ENCODE results near the gene ST6GALNAC3.

ST6GALNAC3 gene

DNA sequence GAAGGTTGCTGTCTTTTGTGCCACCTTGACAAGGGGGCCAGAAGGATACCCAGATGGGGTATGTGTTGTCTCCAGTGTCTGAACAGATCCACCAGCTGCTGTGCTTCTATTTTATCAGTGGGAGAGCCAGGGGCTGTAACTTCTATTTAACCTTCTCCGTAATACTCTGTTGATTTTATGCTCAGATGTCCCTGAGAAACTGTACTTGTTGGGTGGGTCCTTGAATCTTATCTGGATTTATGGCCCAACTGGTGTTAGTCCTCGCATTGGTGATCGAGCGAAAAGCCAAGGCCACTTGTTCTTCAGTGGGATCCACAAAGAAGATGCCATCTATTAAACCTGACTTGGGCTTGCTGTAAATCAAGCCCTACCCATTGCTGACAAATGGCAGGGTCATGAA lies 56.4 kb downstream of the ST6GALNAC3 start:
- H3K4me3 ChIP-seq (ENCODE audit: low read length): no peak overlapping the region
- H3K36me3 ChIP-seq (replicated peaks; ENCODE audit: low read depth, low read length): no peaks in the 10 kb centered on the region
- no peak overlapping the region for H3K9ac ChIP-seq (ENCODE audit: low read length)
- H4K20me1 ChIP-seq (ENCODE audit: insufficient read depth, low read length): no peaks in the 10 kb centered on the region
- no peaks in the 10 kb centered on the region for H3K4me1 ChIP-seq (ENCODE audit: low read length)
- no peak overlapping the region for H3K4me2 ChIP-seq (ENCODE audit: low read length)
- no peak overlapping the region for H3K27ac ChIP-seq (ENCODE audit: low read length)
- H3K79me2 ChIP-seq (ENCODE audit: low read length): no peaks in the 10 kb centered on the region
- no peaks in the 10 kb centered on the region for H3K9me3 ChIP-seq (ENCODE audit: insufficient read depth, low read length)
- H2AFZ ChIP-seq (ENCODE audit: low read depth, low read length): no peak overlapping the region
- TF ChIP-seq, protein P1, sequence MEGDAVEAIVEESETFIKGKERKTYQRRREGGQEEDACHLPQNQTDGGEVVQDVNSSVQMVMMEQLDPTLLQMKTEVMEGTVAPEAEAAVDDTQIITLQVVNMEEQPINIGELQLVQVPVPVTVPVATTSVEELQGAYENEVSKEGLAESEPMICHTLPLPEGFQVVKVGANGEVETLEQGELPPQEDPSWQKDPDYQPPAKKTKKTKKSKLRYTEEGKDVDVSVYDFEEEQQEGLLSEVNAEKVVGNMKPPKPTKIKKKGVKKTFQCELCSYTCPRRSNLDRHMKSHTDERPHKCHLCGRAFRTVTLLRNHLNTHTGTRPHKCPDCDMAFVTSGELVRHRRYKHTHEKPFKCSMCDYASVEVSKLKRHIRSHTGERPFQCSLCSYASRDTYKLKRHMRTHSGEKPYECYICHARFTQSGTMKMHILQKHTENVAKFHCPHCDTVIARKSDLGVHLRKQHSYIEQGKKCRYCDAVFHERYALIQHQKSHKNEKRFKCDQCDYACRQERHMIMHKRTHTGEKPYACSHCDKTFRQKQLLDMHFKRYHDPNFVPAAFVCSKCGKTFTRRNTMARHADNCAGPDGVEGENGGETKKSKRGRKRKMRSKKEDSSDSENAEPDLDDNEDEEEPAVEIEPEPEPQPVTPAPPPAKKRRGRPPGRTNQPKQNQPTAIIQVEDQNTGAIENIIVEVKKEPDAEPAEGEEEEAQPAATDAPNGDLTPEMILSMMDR (IDR thresholded peaks at IDR 0.05; ENCODE audit: low read depth, low read length): no peak
- no peak for TF ChIP-seq EZH2phosphoT487 (IDR thresholded peaks at IDR 0.05; ENCODE audit: low read depth)
- no peaks in the 10 kb centered on the region for H3K27me3 ChIP-seq (ENCODE audit: low read depth, low read length)

DNA sequence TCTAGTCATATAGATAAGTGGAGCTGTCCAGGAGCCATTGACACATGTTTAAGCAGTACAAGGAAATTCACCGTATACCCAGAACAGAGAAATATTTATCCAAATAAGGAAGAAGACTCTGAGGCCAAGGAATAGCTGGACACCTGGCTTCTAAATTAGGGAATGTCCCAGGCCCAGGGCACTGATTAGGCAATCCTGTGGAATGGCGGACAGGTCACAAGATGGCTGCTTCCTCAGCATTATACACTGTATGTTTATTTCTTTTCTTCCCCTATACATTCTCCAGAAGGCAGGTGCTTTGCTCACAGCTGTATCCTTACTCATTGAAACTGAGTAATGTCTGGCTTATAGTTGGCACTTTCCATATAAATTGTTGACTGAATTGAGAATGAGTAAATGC lies 59.4 kb downstream of the ST6GALNAC3 start:
- no peak overlapping the region for H3K4me3 ChIP-seq (ENCODE audit: low read length)
- H3K79me2 ChIP-seq (ENCODE audit: low read length): no peaks in the 10 kb centered on the region
- H3K27me3 ChIP-seq (ENCODE audit: low read depth, low read length): no peaks in the 10 kb centered on the region
- H3K9me3 ChIP-seq (ENCODE audit: insufficient read depth, low read length): no peaks in the 10 kb centered on the region
- no peak overlapping the region for H3K9ac ChIP-seq (ENCODE audit: low read length)
- no peak for TF ChIP-seq EZH2phosphoT487 (IDR thresholded peaks at IDR 0.05; ENCODE audit: low read depth)
- TF ChIP-seq, protein P1 (IDR thresholded peaks at IDR 0.05; ENCODE audit: low read depth, low read length): no peak
- H3K36me3 ChIP-seq (replicated peaks; ENCODE audit: low read depth, low read length): no peaks in the 10 kb centered on the region
- H3K4me2 ChIP-seq (ENCODE audit: low read length): no peak overlapping the region
- H2AFZ ChIP-seq (ENCODE audit: low read depth, low read length): no peak overlapping the region
- no peaks in the 10 kb centered on the region for H4K20me1 ChIP-seq (ENCODE audit: insufficient read depth, low read length)
- H3K27ac ChIP-seq (ENCODE audit: low read length): no peak overlapping the region
- peaks cover 14% of the 10 kb centered on the region for H3K4me1 ChIP-seq (ENCODE audit: low read length)

DNA sequence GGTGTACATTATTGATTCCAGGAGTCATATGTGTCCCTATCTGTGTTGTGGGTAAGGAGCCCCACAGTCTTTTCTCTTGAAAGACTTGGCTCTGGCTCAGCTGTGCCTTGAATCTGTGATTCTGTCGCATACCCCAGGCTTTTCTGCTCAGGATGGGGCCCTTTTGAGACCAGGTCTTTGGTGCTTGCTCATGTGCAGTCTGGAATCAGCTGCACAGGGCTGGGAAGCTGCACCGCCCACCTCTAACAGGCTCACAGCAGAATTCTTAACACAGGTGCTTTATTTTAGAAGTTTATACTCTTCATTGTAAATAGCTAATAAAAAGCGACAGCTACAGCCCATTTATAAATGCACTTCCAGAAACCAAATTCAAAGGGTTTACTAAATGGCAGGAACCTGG lies 61.3 kb downstream of the ST6GALNAC3 start:
- TF ChIP-seq, protein P1 (IDR thresholded peaks at IDR 0.05; ENCODE audit: low read depth, low read length): no peak
- no peak for TF ChIP-seq EZH2phosphoT487 (IDR thresholded peaks at IDR 0.05; ENCODE audit: low read depth)

DNA sequence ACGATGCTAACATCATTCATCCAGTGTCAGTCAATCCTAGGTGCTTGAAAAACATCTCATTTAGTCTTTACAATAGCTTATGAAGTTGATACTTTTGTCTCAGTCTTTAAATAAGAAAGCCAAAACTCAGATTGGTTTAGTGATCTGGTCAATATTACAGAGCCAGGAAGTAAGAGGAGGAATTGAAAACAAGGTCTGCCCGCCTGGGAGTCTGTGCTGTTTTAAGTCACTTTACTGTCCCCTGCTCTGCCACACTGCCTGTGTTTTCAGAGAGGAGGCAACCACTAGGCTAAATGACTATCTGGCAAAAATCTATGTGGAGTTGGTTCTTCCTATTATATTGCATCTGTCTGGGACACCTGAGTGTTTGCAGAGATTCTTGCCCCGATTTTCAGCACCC lies 62.3 kb downstream of the ST6GALNAC3 start:
- Histone ChIP-seq H2AFZ (ENCODE audit: low read depth, low read length) (0 out of 2 replicates have a peak overlapping the region, but pooled peaks have one; percentile 39), H3K27me3 (ENCODE audit: low read depth, low read length) (no peaks in the 10 kb centered on the region), H3K79me2 (ENCODE audit: low read length) (no peaks in the 10 kb centered on the region), H3K27ac (ENCODE audit: low read length) (no peak overlapping the region), H3K4me2 (ENCODE audit: low read length) (peak overlapping the region; percentile 31), H3K4me1 (ENCODE audit: low read length) (peaks cover 14% of the 10 kb centered on the region), H3K9me3 (ENCODE audit: insufficient read depth, low read length) (no peaks in the 10 kb centered on the region), H3K36me3 (replicated peaks; ENCODE audit: low read depth, low read length) (no peaks in the 10 kb centered on the region), H4K20me1 (ENCODE audit: insufficient read depth, low read length) (no peaks in the 10 kb centered on the region), H3K4me3 (ENCODE audit: low read length) (no peak overlapping the region), H3K9ac (ENCODE audit: low read length) (no peak overlapping the region)
- no peak for TF ChIP-seq EZH2phosphoT487 (IDR thresholded peaks at IDR 0.05; ENCODE audit: low read depth)
- TF ChIP-seq, protein P1 (IDR thresholded peaks at IDR 0.05; ENCODE audit: low read depth, low read length): no peak

More for the DNA sequence above, 61.3 kb downstream of the ST6GALNAC3 start:
- no peaks in the 10 kb centered on the region for H3K9me3 ChIP-seq (ENCODE audit: insufficient read depth, low read length)
- H3K9ac ChIP-seq (ENCODE audit: low read length): no peak overlapping the region
- H4K20me1 ChIP-seq (ENCODE audit: insufficient read depth, low read length): no peaks in the 10 kb centered on the region
- no peak overlapping the region for H3K4me3 ChIP-seq (ENCODE audit: low read length)
- no peaks in the 10 kb centered on the region for H3K79me2 ChIP-seq (ENCODE audit: low read length)
- H3K27me3 ChIP-seq (ENCODE audit: low read depth, low read length): no peaks in the 10 kb centered on the region
- H3K36me3 ChIP-seq (replicated peaks; ENCODE audit: low read depth, low read length): no peaks in the 10 kb centered on the region
- H2AFZ ChIP-seq (ENCODE audit: low read depth, low read length): no peak overlapping the region
- H3K27ac ChIP-seq (ENCODE audit: low read length): no peak overlapping the region
- peaks cover 14% of the 10 kb centered on the region for H3K4me1 ChIP-seq (ENCODE audit: low read length)
- H3K4me2 ChIP-seq (ENCODE audit: low read length): no peak overlapping the region
